WI38 (cell line): ENCODE measurements around the gene ANO8.

Experiments
- H3K4me3 ChIP-seq: 2 replicates; pipeline ENCODE4 v1.5.1; 2011; ENCODE audit warnings: low read depth, mild to moderate bottlenecking, control low read depth, low read length
- CTCF ChIP-seq: IDR thresholded peaks from 2 replicates; pipeline ENCODE4 v1.5.1; 2012; ENCODE audit warnings: low read depth, mild to moderate bottlenecking, control low read depth, low read length

Gene ANO8

GRCh38 chr19:17311455-17312188, 23.0 kb downstream of the ANO8 start:
- peak overlapping the region; percentile 29; the same call in 1 of the 2 replicates for H3K4me3 ChIP-seq
- no peak for TF ChIP-seq CTCF

- peak overlapping the region; percentile 99 for H3K4me3 ChIP-seq
- TF ChIP-seq CTCF = no peak
Measured at GRCh38 chr19:17309965-17310461, 24.6 kb downstream of the ANO8 start.

- TF ChIP-seq CTCF = no peak
Measured at GRCh38 chr19:17309198-17309964, 25.3 kb downstream of the ANO8 start, which contains the start of gene DDA1. DDA1 (plus strand) TSS chr19:17309563; CDS start chr19:17309655, 92 bp downstream.

GRCh38 chr19:17307876-17308377, 26.7 kb downstream of the ANO8 start:
- TF ChIP-seq CTCF = no peak
- H3K4me3 ChIP-seq = no peak overlapping the region

More at GRCh38 chr19:17309198-17309964, 25.3 kb downstream of the ANO8 start, which contains the start of gene DDA1:
- H3K4me3 ChIP-seq = peak within 1 kb of the TSS; percentile 99

GRCh38 chr19:17306285-17306714, 28.4 kb downstream of the ANO8 start:
- no peak for TF ChIP-seq CTCF
- H3K4me3 ChIP-seq = peak overlapping the region; percentile 82

- peak within 1 kb of the TSS; percentile 82 for H3K4me3 ChIP-seq
- peak; percentile 56 for TF ChIP-seq CTCF
Measured at GRCh38 chr19:17305517-17306284, 29.0 kb downstream of the ANO8 start, which contains the start of gene MRPL34. MRPL34 (plus strand) TSS chr19:17305872; CDS start chr19:17305893, 21 bp downstream.
